ENCODE measurements around the gene SLC4A3.

The SLC4A3 gene

DNA sequence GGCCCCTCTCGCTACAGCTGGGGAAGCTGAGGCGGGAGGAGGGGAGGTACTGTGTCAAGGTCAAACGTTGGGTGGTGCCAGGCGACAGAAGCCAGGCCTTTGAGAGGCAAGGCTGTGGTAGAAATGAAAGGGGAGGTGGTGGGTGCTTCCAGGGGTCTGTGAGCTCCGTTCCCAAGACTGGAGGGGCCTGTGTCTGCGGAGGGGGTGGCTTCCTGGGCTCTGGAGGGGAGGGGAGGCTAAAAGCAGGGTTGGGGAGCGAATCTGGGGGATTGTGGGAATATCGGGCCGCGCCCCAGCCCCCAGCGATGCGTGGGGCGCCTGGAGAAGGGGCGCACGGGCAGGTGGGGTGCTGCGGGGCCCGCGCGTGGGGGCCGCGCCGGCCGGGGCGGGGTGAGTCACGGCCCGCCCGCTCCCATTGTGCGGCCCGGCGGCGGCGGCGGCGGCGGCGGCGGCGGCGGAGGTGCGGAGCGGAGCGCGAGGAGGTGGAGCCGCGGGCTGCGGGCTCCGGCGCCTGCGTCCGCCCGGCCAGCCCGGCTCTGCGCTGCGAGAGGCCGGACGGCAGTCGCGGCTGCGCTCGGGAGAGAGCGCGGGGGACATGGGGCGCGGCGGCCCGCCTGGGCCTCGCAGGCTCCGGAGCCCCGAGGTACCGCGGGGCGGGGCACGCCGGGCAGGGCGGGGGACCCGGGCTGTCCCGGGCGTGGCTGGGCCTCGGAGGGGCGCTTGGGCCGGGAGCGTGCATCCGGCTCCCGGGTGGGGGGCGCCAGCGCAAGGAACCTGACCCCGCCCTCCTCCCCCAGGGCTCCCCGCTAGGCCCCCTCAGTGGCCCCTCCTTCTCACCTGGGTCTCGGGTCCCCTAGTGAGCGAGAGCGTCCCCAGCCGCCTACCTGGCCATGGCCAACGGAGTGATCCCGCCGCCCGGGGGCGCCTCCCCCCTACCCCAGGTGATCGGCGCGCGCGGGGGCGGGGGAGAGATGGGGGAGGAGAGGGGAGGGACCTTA lies at the start of gene SLC4A3:
SLC4A3 (plus strand) TSS at position 528 of the 998 bp plus-strand sequence; CDS start at position 891, 363 bp downstream.
- DNase-seq (ENCODE audit: extremely low read depth in 1 of 2, low read depth in 1 of 2): no peak

- no peak for DNase-seq (ENCODE audit: extremely low read depth in 1 of 2, low read depth in 1 of 2)
These were observed 48.4 kb upstream of the SLC4A3 start for GRCh38 chr2:219578811-219579613.

GRCh38 chr2:219581346-219581745 lies 46.1 kb upstream of the SLC4A3 start:
- no peak for DNase-seq (ENCODE audit: extremely low read depth in 1 of 2, low read depth in 1 of 2)

GRCh38 chr2:219591091-219591490 lies 36.3 kb upstream of the SLC4A3 start:
- no peak for DNase-seq (ENCODE audit: extremely low read depth in 1 of 2, low read depth in 1 of 2)

DNA sequence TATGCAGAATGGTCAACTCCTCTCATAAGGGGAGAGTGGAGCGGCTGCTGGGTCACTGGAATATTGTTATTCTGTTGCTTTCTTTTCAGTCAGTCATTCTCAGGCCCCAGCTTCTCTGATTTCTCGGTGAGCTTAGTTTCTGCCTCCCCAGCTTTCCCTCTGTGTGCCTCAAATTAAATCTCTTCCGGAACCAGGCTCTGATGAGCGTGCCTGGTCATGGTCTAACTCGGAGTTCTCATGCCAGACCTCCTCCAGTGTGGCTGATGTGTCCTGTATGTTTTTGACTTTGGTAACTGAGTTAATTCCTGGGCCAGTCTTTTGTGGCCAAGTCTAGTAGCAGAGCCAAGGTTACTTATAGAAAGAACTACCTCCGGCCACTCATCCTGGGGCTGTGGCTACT lies 34.7 kb upstream of the SLC4A3 start:
- DNase-seq (ENCODE audit: extremely low read depth in 1 of 2, low read depth in 1 of 2): no peak

GRCh38 chr2:219593154-219593553 lies 34.3 kb upstream of the SLC4A3 start:
- no peak for DNase-seq (ENCODE audit: extremely low read depth in 1 of 2, low read depth in 1 of 2)

- no peak for DNase-seq (ENCODE audit: extremely low read depth in 1 of 2, low read depth in 1 of 2)
These were observed 32.2 kb upstream of the SLC4A3 start for GRCh38 chr2:219595256-219595655.

GRCh38 chr2:219596954-219597551 lies 30.4 kb upstream of the SLC4A3 start:
- no peak for DNase-seq (ENCODE audit: extremely low read depth in 1 of 2, low read depth in 1 of 2)

DNA sequence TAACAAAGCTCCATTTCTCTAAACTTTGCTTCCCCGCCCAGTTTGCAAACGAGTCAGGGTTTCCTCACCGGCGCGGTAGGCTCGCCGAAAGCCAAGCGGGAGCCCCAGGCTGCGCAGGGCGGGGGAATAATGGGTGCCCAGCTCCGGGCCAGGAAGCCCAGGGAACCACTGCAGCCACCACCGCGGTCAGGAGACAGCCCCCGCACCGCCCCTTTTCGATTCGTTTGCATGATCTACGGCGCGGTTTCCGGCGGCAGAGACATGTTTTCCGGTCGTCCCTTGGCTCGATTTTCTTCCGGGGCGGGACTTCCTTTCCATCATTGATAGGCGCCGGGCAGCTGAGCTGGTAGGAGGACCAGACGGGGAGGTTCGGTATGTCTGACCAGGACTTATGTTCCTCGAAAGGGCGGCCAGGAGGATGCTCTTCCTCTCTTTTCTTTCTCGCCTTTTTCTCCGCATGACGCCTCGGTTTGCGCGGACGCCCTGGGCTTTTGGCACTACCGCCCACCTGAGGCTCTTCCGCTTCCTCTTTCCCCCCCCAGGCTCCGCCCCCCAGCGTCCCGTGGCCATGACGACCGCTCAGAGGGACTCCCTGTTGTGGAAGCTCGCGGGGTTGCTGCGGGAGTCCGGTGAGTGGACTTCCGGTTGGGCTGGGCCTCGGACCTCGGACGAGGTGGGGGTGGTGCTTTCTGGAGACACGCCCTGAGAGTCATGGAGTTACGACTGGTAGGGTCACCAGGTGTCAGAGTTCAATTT lies 29.7 kb upstream of the SLC4A3 start, which contains the start of gene STK11IP:
STK11IP (plus strand) TSS at position 306 of the 756 bp plus-strand sequence; CDS start at position 569, 263 bp downstream.
- peak; percentile 87 to 92 for DNase-seq (ENCODE audit: extremely low read depth in 1 of 2, low read depth in 1 of 2)

DNA sequence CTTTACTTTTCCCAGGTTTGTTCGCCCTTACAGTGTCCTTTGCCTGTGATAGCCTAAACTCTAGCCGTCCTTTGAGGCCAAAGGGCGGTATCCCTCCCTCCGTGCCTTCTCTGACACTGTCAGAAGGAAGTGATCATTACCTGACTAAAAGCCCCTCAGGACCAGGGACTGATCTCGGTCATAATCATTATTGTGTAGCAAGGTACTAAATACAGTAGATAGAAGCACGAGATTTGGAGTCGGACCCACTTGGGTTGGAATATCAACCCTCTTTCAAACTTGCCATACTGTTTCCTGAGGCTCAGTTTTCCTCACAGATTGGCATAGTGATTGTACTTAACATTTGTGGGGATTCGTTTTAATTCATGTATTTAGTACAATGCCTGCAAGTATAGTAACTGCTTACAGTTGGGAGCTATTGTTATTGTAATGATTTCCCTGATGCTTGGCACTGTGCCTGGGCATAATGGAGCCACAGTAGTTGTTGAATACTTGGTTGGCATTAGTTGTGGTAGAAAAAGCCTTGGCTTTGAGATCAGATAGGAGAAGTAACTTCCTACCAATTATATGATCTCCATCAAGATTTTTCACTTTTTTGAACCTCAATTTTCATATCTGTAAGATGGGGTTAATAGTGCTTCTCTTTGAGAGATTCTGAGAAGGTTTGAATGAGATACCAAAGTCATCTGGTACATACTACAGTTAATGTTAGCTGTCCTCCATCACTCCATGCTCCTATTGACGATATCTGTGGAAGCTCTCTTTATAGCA lies 28.9 kb upstream of the SLC4A3 start:
- DNase-seq (ENCODE audit: extremely low read depth in 1 of 2, low read depth in 1 of 2): no peak

DNA sequence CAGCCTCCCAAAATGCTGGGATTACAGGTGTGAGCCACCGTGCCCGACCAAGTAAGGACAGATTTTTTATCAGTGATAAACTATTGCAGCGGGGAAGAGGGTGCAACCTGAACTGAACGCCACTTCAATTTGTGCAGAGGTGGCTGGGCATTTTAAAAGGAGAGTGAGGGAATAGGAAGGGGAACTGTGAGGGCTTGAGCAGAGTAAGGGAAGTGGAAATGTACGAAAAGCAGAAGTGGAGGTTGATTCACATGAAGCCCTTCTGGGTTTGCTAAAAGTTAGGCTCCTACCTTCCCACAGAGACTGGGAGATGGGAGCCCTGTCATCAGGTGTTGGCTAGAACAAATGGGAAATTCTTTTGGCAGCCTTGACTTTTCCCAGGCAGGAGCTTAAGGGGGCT lies 23.7 kb upstream of the SLC4A3 start:
- no peak for DNase-seq (ENCODE audit: extremely low read depth in 1 of 2, low read depth in 1 of 2)

DNA sequence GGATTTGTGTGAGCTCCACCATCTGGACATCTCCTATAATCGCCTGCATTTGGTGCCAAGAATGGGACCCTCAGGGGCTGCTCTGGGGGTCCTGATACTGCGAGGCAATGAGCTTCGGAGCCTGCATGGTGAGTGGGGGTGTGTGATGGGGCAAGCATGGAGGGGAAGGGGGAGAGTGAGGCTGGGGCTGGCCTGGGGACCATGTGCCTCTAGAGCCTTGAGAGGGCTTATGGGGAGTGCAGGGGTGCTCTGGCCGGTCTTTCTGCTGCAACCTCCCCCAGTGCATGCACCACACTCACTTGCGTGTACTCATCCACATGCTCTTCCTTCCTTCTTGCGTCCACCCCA lies 21.8 kb upstream of the SLC4A3 start:
- DNase-seq (ENCODE audit: extremely low read depth in 1 of 2, low read depth in 1 of 2): no peak

GRCh38 chr2:219607931-219608330 lies 19.5 kb upstream of the SLC4A3 start:
- no peak for DNase-seq (ENCODE audit: extremely low read depth in 1 of 2, low read depth in 1 of 2)

DNA sequence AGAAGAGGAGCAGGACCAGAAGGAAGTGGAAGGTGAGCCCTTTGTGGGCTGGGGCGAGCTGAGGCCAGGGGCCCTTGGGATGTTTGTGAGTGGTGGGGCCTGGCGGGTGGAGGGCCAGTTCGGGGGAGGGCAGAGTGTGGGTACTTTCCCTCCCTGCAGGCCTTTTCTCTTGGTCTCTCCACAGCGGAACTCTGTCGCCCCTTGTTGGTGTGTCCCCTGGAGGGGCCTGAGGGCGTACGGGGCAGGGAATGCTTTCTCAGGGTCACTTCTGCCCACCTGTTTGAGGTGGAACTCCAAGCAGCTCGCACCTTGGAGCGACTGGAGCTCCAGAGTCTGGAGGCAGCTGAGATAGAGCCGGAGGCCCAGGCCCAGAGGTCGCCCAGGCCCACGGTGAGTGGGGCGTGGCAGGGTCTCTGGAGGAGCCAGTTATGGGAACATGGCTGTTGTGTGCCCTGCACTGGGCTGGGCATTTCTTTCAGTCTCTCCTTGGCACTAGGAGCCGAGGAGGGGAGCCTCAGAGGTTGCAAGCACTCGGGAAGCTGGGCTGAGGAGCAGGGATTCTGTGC lies 18.9 kb upstream of the SLC4A3 start:
- DNase-seq (ENCODE audit: extremely low read depth in 1 of 2, low read depth in 1 of 2): no peak

GRCh38 chr2:219609149-219609750 lies 18.2 kb upstream of the SLC4A3 start:
- no peak for DNase-seq (ENCODE audit: extremely low read depth in 1 of 2, low read depth in 1 of 2)

- DNase-seq (ENCODE audit: extremely low read depth in 1 of 2, low read depth in 1 of 2): no peak
These were observed 16.1 kb upstream of the SLC4A3 start for GRCh38 chr2:219611306-219611705.

- no peak for DNase-seq (ENCODE audit: extremely low read depth in 1 of 2, low read depth in 1 of 2)
These were observed 15.4 kb upstream of the SLC4A3 start for GRCh38 chr2:219611866-219612576.

DNA sequence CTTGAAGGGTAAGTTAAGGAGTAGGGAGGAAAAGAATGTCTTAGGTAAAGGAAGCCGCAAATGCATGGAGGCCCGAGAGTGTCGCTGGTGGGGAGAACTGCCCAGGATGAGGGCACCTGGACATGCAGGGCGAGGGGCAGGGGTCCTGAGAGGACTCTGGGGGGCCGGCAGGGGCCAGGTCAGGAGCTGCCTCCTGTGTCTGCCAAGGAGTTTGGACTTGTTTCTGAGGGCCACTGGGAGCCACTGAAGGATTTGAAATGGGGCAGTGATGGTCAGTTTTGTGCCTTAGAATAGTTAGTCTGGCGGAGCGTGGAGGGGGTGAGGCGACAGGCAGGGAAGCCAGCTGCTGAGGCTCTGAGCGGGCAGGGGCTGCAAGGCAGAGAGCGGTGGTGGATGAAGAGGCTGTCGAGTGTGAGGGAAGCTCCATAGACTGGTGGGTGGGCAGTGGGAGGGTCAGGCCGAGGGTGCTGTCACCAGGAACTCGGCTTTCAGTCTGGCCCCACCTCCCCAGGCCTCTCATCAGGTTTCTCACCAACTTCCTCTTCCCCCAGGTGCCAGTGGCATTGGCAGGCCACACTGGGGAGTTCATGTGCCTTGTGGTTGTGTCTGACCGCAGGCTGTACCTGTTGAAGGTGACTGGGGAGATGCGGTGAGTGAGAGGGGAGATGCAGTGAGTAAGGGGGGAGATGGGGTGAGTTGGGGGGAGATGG lies 14.7 kb upstream of the SLC4A3 start:
- no peak for DNase-seq (ENCODE audit: extremely low read depth in 1 of 2, low read depth in 1 of 2)
